HepG2 (cell line): ENCODE data around the gene BRD2. TPM values are rescaled to one million over a fixed set of nuclear protein-coding genes. Genes with fewer than 3 reads are reported as not detected.

Experiments used
- BRD4 ChIP-seq: sonication (generic); formaldehyde crosslinking; IDR thresholded peaks from 2 replicates; pipeline ENCODE4 v1.4.0; 2020; ENCODE audit warnings: missing genetic modification reagents
- ELF3 ChIP-seq: IDR thresholded peaks from 2 replicates; pipeline ENCODE4 v1.6.1; 2016; ENCODE audit warnings: missing genetic modification reagents, missing compliant biosample characterization
- HMG20A ChIP-seq: IDR thresholded peaks from 2 replicates; pipeline ENCODE4 v1.6.1; 2016; ENCODE audit warnings: borderline replicate concordance
- HNF4A ChIP-seq: sonication (generic); formaldehyde crosslinking; IDR thresholded peaks from 2 replicates; pipeline ENCODE4 v1.4.0; 2020; ENCODE audit warnings: missing genetic modification reagents
- PAWR ChIP-seq: sonication (generic); formaldehyde crosslinking; IDR thresholded peaks from 2 replicates; pipeline ENCODE4 v1.4.0; 2020; ENCODE audit warnings: missing genetic modification reagents, mild to moderate bottlenecking, borderline replicate concordance
- PRMT3 ChIP-seq: sonication (generic); formaldehyde crosslinking; IDR thresholded peaks from 2 replicates; pipeline ENCODE4 v1.8.1; 2022; ENCODE audit warnings: low read depth, mild to moderate bottlenecking, moderate library complexity, missing genetic modification reagents, borderline replicate concordance
- REXO4 ChIP-seq: sonication (generic); formaldehyde crosslinking; IDR thresholded peaks from 2 replicates; pipeline ENCODE4 v1.8.0; 2022; ENCODE audit warnings: missing genetic modification reagents, mild to moderate bottlenecking, borderline replicate concordance
- SIX1 ChIP-seq: sonication (generic); formaldehyde crosslinking; IDR thresholded peaks from 2 replicates; pipeline ENCODE4 v1.4.0; 2020; ENCODE audit warnings: missing genetic modification reagents, borderline replicate concordance
- SRSF9 ChIP-seq: fragments of 200-400 bp; formaldehyde crosslinking; IDR thresholded peaks from 2 replicates; pipeline ENCODE4 v1.6.1; 2018; ENCODE audit warnings: borderline replicate concordance, mild to moderate bottlenecking, low read depth, low read length; ENCODE audit not compliant: insufficient read depth, poor library complexity, severe bottlenecking
- U2AF2 ChIP-seq: fragments of 200-400 bp; formaldehyde crosslinking; IDR thresholded peaks from 2 replicates; pipeline ENCODE4 v1.6.1; 2017; ENCODE audit warnings: low read depth, mild to moderate bottlenecking, low read length
- XBP1 ChIP-seq: sonication (generic); formaldehyde crosslinking; IDR thresholded peaks from 2 replicates; pipeline ENCODE4 v1.5.0; 2020; ENCODE audit warnings: missing genetic modification reagents
- ZBTB14 ChIP-seq: sonication (generic); formaldehyde crosslinking; IDR thresholded peaks from 2 replicates; pipeline ENCODE4 v1.4.0; 2020; ENCODE audit warnings: missing genetic modification reagents
- ZFP82 ChIP-seq: sonication (generic); formaldehyde crosslinking; IDR thresholded peaks from 2 replicates; pipeline ENCODE4 v1.5.1; 2020; ENCODE audit warnings: mild to moderate bottlenecking, missing genetic modification reagents, borderline replicate concordance
- ZNF235 ChIP-seq: sonication (generic); formaldehyde crosslinking; IDR thresholded peaks from 2 replicates; pipeline ENCODE4 v1.8.1; 2023; ENCODE audit warnings: mild to moderate bottlenecking, missing genetic modification reagents, borderline replicate concordance
- ZNF512B ChIP-seq: sonication (generic); formaldehyde crosslinking; IDR thresholded peaks from 2 replicates; pipeline ENCODE4 v1.5.1; 2020; ENCODE audit warnings: missing genetic modification reagents, mild to moderate bottlenecking, borderline replicate concordance
- ZNF713 ChIP-seq: sonication (generic); formaldehyde crosslinking; IDR thresholded peaks from 2 replicates; pipeline ENCODE4 v1.4.0; 2020; ENCODE audit warnings: mild to moderate bottlenecking, missing genetic modification reagents
- ZNF724P ChIP-seq: sonication (generic); formaldehyde crosslinking; IDR thresholded peaks from 2 replicates; pipeline ENCODE4 v1.8.0; 2022; ENCODE audit warnings: missing genetic modification reagents, borderline replicate concordance
- ZNF782 ChIP-seq: sonication (generic); formaldehyde crosslinking; IDR thresholded peaks from 2 replicates; pipeline ENCODE4 v1.4.0; 2020; ENCODE audit warnings: missing genetic modification reagents, mild to moderate bottlenecking, borderline replicate concordance
- ZSCAN21 ChIP-seq: sonication (generic); formaldehyde crosslinking; IDR thresholded peaks from 2 replicates; pipeline ENCODE4 v1.8.0; 2022; ENCODE audit warnings: mild to moderate bottlenecking, missing genetic modification reagents, moderate library complexity, borderline replicate concordance
- ZSCAN31 ChIP-seq: sonication (generic); formaldehyde crosslinking; IDR thresholded peaks from 2 replicates; pipeline ENCODE4 v1.5.0; 2020; ENCODE audit warnings: low read depth, mild to moderate bottlenecking, missing genetic modification reagents
- polyA plus RNA-seq, 8 experiments: library from polyadenylated mRNA; depleted of rRNA in 3 of 8; stranded (reverse) in 7 of 8; unstranded in 1 of 8; fragments of >200 nt; fragmentation: Illumina TruSeq in 4 of 8; extraction: Trizol in 4 of 8; gene quantifications; 2 replicates each; pipeline versions ENCODE4 v1.2.1 to v1.2.3, GENCODE V29; 2011 to 2016; ENCODE audit warnings: low read depth in 4 of 8, missing spikeins in 1 of 8, mixed read lengths in 1 of 8; ENCODE audit not compliant: insufficient read depth in 1 of 8
- total RNA-seq, 5 experiments: library from RNA; depleted of rRNA; stranded (reverse); fragments of >200 nt; fragmentation: Illumina TruSeq; extraction: Trizol; gene quantifications; 2 replicates each; pipeline ENCODE4 v1.2.3, GENCODE V29; 2016; ENCODE audit warnings: low read depth in 1 of 5
- TF ChIP-seq, protein P1 (sequence below): sonication (generic); formaldehyde crosslinking; IDR thresholded peaks from 2 replicates; pipeline ENCODE4 v1.4.0; 2020; ENCODE audit warnings: missing genetic modification reagents; ENCODE audit errors: not compliant biosample characterization
- TF ChIP-seq, protein P2 (sequence below): sonication (generic); formaldehyde crosslinking; IDR thresholded peaks from 2 replicates; pipeline ENCODE4 v1.9.0; 2021; ENCODE audit warnings: missing genetic modification reagents, mild to moderate bottlenecking, borderline replicate concordance

BRD2 gene
- total and polyA plus RNA-seq, 2 of the 13 experiments (the other 11 are each of a cell fraction or from before 2014, with no cell fraction given): 143 to 202 TPM

GRCh38 chr6:32969685-32970412, 1.5 kb downstream of the BRD2 start (continued):
- TF ChIP-seq ZNF512B (no peak), ZSCAN21 (peak; percentile 55; the same call in 1 of the 2 replicates), ELF3 (CRISPR knock-in tag) (no peak), XBP1 (CRISPR knock-in tag) (0 out of 2 replicates have a peak, but pooled peaks have one; percentile 27), U2AF2 (no peak), ZNF782 (CRISPR knock-in tag) (no peak), ZBTB14 (CRISPR knock-in tag) (peak; percentile 64), SIX1 (CRISPR knock-in tag) (peak; percentile 32; the same call in 1 of the 2 replicates), PRMT3 (CRISPR knock-in tag) (no peak), SRSF9 (no peak), PAWR (no peak), ZFP82 (peak; percentile 71; the same call in 1 of the 2 replicates), ZNF235 (CRISPR knock-in tag) (no peak), HMG20A (CRISPR knock-in tag) (no peak), BRD4 (peak; percentile 91), ZSCAN31 (CRISPR knock-in tag) (0 out of 2 replicates have a peak, but pooled peaks have one; percentile 12), ZNF713 (0 out of 2 replicates have a peak, but pooled peaks have one; percentile 6), REXO4 (CRISPR knock-in tag) (no peak), ZNF724P (CRISPR knock-in tag) (no peak; the same call in 1 of the 2 replicates), HNF4A (CRISPR knock-in tag) (peak; percentile 40; the same call in 1 of the 2 replicates)
- TF ChIP-seq, protein P1, sequence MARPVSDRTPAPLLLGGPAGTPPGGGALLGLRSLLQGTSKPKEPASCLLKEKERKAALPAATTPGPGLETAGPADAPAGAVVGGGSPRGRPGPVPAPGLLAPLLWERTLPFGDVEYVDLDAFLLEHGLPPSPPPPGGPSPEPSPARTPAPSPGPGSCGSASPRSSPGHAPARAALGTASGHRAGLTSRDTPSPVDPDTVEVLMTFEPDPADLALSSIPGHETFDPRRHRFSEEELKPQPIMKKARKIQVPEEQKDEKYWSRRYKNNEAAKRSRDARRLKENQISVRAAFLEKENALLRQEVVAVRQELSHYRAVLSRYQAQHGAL (CRISPR knock-in tag): peak; percentile 32
- TF ChIP-seq, protein P2, sequence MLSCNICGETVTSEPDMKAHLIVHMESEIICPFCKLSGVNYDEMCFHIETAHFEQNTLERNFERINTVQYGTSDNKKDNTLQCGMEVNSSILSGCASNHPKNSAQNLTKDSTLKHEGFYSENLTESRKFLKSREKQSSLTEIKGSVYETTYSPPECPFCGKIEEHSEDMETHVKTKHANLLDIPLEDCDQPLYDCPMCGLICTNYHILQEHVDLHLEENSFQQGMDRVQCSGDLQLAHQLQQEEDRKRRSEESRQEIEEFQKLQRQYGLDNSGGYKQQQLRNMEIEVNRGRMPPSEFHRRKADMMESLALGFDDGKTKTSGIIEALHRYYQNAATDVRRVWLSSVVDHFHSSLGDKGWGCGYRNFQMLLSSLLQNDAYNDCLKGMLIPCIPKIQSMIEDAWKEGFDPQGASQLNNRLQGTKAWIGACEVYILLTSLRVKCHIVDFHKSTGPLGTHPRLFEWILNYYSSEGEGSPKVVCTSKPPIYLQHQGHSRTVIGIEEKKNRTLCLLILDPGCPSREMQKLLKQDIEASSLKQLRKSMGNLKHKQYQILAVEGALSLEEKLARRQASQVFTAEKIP (CRISPR knock-in tag): no peak
